Activated T-cell treated with anti-CD3 and anti-CD28 coated beads for 48 hours (primary cell): Measurements from ENCODE around the gene SBF1.
"Not testable (repeated sequence)": the region's sequence is repeated elsewhere in the genome, so short reads cannot be mapped to it uniquely, and the experiment has no call there.

Experiments used
- DNase-seq: peaks from one replicate; pipeline ENCODE4 v3.0.0-alpha.2; 2020; ENCODE audit warnings: low read depth

SBF1 gene

DNA sequence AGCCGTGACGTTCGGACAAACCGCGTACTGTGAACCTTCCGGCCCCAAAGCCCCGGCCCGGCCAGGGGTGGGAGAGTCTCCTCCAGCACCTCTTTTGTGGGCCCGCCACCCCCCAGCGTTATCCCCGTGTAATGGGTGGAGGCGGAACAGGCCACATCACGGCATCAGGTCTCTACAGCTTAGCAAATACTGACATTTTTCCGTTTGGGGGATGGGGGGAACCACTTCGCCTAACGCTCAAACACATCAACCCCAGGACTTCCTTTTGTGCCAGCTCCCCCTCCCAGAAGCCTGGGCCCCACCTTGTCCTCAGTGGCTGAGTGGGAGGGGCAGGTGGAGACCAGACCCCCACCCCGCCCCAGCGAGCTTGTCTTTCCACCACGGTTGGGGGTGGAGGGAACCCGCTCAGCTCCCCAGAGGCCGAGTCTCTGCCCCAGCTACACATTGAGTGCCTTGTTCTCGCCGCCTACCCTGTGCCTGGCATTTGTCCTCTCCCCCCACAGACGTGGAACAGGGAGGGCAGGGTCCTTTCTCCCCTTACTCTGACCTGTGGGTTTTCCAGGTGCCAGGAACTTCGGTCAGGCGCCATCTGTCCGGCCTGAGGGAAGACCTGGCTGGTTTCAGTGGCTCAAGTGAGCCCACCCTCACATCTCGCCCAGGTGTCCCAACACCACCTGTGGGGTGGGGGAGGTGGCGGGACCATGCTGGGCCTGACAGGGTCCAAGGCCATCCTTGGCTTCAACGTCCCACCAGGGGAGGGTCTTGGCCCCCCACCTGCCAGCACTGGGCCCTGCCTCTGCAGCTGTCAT, 29.6 kb downstream of the SBF1 start:
- no peak for DNase-seq

DNA sequence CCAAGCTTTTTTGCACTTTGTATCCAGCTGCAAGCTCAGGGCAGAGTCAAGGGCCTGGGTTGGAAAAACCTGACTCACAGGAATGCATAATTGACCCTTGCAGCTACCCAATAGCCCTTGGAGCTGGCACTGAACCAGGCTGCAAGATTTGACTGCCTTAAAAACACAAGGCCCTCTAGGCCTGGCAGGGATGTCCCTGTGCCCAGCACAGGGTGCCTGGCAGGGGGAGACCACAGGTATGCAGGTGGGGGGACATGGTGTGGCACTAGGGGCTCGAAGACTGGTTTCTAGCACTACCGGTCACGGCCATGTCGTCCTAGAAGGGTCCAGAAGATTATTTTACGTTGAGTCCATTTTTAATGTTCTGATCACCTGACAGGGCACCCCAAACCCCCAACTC, 30.2 kb downstream of the SBF1 start:
- no peak for DNase-seq

DNA sequence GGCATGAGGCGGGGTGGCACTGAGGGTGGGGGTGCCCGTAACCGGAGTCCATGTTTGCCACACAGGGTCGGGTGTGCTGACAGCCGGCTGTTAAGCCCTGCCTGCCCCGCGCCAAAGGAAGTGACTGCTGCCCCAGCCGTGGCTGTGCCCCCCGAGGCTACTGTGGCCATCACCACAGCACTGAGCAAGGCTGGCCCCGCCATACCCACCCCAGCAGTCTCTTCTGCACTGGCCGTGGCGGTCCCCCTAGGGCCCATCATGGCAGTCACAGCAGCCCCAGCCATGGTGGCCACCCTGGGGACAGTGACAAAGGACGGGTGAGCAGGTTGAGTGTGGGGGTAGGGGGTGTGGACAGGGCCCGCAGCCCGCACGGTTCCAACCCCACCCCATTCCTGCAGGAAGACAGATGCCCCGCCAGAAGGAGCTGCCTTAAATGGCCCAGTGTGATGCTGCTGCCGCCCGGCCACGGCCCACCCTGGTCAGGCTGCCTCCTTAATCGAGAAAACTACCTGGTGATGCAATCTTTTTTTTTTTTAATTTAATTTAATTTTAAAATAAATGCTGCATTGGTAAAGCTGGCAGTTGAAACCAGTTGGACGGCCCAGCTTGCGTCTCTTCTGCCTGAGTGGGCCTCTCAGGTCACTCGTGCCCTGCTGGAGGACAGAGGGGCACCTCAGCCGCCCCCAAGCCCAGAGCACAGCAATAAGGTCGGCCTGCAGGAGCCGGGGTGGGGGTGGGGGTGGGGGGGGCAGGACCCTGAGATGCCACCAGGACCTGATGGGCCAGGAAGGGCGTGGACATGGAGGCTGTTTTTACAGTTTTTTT, 30.8 kb downstream of the SBF1 start:
- DNase-seq: no peak

DNA sequence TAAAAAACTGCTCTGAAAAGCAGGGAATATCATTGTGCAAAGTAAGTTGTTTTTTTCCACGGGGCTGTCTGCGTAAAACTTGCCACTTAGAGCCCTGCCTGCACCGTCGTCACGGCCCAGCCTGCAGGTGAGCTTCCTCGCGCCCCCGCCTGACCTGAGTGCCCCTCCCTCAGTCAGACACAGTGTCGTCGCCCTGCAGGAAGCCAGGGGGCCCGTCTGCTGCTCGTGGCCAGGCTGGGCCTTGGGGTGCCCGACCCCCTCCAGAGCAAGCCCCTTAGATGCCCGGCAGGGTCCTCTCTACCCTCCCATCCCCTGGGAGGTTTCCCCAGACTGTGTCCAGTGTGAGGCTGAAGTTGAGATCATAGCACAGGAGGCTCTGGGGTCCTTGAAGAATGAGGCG, 31.6 kb downstream of the SBF1 start:
- DNase-seq: no peak

DNA sequence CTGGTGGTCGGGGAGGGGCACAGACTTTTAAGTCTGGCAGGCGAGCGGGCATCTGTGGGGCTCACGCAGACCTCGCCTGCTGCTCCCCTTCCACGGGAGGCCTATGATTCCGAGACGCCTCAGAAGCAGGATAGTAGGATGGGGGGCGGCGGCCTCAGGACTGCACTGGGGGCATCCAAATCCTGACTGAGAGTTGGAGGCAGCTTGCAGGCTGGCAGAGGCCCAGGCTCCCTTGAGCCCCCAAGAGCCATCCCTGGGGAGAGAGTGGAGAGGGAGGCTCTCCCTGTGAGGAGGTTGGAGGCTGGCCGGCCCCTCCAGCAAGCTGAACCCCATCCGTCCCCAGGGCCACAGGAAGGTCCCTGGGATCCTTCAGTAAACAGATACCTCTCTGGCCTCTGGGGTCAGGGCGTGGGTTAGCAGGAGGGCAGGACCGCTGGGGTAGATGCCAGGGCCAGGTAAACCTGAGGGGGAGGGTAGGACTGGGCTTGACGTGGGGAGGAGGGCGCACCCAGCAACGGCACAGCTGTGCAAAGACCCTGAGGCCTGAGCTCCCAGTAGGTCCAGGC, 33.3 kb downstream of the SBF1 start:
- DNase-seq: no peak

DNA sequence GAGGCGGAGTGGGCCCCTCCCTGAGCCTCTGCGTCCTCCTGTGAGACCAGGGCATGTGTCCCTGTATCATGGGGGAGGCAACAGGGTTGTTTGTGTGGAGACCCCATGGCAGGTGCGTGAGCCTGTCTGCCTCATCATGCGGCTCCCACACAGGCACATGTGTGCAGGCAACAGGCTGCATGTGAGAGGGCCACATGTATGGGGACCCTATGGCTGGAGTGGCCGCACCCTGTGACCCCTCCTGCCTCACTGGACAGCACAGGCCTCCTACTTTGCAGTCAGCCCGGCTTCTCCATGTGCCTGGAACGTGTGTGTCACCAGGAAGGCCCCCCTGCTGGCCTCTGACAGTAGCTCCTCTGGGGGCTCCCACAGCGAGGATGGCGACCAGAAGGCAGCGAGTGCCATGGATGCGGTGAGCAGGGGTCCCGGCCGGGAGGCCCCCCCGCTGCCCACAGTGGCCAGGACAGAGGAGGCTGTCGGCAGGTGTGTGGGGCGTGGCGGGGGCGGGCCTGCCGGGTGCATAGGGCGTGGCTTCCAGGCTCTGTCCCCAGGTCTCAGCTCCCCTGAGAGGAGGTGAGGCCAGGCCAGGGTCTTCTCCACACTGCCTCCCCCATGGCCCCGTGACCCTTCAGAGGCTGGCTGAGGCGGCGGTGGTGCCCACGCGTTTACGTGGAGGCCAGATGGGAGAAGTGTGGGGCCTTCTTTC, 34.1 kb downstream of the SBF1 start:
- DNase-seq: no peak

DNA sequence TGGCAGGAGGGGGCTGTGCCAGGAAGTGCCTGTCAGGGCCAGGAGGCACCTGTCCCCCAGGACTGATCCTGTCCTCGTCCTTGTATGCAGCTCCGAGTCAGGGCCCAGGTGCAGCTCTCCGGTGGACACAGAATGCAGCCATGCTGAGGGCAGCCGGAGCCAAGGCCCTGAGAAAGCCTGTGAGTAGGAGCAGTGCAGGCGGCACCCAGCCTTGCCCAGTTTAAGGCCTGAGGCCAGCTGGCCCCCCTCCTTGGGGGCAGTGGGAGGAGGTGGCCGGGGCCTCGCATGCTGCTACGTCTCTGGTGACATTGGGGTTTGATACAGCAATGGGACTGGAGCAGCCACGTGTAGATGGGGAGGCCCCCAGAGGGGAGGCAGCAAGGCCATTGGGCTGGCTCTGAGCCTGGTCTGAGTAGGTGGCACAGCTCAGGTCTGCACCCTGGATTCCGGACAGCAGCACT, 34.9 kb downstream of the SBF1 start:
- no peak for DNase-seq

DNA sequence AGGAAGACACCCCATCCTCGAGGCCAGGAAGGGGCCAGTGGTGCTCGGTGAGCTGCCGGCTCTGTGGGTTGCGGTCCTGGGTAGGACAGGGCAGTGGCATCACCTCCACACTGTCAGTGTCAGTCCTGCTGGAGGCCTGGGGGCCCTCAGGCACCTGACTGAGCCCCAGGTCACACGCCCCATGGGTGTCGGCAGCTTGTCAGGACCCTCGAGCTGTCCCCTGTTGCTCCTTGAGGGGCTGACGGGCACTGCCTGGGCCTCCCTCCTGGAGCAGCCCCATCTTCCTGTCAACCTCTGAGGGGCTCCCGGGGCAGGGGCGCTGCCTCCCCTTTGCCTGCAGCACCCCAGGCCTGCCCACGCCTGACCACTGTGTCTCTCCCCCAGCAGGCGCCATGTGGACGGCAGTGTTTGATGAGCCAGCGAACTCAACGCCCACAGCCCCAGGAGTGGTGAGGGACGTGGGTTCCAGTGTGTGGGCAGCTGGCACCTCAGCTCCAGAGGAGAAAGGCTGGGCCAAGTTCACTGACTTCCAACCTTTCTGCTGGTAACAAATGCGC, 35.4 kb downstream of the SBF1 start:
- no peak for DNase-seq

DNA sequence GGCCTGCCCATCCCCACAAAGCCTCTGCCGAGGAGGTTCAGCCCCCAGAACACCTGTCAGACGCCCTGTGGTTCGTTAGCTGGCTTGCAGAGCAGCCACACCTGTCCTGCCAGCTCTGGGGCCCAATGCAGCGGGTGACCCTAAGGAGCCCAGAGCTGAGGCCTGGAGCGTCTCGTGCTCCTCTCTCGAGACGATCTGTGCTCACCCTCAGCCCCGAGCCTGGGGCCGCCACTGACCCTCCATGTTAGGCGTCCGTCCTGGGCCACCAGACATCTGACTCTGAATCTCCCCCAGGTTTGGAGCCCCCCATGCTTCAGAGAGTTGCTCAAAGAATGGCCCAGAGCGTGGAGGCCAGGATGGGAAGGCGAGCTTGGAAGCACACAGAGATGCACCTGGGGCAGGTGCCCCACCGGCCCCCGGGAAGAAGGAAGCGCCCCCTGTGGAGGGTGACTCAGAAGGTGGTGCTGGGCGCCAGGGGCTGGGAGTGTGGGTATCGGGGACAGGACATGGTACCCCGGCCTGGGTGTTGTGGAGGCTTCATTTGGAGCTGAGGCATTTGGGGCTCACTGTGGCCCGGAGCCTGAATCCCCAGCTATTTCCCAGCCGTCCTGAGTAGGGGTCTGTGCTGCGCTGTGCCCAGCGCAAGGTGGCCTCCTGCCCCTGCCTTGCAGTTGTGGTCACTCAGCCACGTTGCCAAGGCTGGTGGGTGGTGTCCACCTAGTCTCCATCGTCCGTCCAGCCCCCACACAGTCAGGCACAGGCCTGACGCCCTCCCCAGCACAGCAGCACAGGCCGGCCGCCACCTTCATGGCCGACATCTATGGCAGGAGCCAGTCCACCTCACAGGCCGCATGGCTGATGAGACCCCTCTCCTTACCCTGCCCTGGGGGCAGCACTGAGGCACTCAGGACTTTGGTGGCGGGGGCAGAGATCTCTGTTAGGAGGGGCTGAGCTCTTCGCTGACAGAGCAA, 36.2 kb downstream of the SBF1 start:
- no peak for DNase-seq

DNA sequence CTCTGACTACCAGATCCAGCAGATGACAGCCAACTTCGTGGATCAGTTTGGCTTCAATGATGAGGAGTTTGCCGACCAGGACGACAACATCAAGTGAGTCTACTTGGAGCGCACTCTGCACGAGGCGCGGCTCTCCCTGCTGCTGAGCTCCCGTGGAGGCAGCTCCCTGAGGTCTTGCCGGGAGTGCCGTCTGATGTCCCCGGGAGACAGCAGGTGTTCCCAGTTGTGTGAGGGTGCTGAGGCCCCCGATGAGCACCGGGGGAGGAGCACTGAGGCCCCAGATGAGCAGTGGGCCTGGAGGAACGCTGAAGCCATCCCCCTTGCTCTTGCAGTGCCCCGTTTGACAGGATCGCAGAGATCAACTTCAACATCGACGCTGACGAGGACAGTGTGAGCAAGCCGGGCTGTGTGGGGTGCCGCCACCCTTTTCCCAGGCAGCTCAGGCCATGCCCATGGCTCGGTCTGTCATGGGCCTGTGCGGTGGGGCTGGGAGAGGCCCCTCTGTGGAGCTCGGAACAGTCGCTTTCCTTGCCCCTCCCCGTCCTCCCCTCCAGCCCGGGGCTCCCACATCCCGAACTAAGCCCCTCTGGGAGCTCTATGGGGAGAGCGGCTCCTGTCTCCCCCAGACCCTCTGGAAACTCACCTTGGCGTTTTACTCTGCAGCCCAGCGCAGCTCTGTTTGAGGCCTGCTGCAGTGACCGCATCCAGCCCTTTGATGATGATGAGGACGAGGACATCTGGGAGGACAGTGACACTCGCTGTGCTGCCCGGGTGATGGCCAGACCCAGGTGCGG, 37.1 kb downstream of the SBF1 start:
- no peak for DNase-seq

DNA sequence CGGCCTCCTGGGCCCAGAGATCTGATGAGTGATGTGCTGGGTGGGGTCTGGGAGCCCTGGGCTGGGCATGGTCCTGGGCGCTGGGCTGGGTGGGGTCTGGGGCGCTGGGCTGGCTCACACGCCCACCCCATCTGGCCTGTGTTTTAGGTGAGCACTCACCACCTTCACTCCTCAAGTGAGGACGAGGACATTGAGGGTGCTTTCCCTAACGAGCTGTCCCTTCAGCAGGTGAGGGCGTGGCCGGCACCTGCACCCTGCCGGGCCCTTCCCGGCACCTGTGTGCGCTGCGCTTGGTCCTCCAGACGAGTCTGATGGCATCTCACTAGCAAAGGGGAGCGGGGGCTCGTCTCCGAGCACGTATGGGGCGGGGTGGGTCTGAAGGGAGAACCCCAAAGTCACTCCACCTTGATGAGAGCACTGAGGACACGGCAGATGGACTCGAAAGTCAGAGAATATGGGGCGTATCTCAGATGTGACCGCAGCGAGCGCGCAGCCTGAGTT, 37.9 kb downstream of the SBF1 start:
- DNase-seq: no peak

DNA sequence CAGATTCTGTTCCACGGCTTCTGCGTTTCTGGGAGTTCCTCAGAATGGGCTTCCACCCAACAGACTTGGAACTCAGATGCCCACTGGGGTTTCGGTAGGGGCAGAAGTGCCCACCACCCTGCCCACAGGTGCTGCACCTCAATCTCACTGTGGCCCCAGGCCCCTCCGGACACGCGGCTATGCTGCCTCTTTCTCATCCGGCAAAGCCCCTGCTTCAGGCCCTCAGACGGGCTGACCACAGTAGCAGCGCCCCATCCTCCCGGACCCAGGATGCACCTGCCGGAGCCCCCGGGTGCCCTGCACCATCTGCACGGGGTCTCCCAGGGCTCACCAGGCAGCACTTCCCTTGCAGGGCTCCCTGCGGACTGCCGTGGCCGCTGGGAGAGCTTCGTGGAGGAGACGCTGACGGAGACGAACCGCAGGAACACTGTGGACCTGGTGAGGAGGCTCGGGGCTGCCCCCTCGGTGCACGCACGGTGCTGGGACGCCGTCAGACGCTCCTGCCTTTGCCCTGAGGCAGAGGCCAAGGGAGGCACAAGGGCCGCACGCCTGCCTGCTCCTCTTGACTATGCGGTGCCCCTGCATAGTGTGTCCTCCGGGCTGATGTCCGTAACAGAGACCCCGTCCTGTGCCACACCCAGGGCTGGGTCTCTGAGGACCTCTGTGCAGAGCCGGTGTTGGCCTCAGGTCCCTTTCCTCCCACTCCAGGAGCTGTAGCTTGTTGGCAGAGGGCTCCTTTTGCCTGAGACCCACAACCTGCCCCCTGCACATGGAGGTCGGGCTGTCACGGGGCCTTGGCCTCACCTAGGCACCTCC, 38.6 kb downstream of the SBF1 start:
- DNase-seq: no peak

DNA sequence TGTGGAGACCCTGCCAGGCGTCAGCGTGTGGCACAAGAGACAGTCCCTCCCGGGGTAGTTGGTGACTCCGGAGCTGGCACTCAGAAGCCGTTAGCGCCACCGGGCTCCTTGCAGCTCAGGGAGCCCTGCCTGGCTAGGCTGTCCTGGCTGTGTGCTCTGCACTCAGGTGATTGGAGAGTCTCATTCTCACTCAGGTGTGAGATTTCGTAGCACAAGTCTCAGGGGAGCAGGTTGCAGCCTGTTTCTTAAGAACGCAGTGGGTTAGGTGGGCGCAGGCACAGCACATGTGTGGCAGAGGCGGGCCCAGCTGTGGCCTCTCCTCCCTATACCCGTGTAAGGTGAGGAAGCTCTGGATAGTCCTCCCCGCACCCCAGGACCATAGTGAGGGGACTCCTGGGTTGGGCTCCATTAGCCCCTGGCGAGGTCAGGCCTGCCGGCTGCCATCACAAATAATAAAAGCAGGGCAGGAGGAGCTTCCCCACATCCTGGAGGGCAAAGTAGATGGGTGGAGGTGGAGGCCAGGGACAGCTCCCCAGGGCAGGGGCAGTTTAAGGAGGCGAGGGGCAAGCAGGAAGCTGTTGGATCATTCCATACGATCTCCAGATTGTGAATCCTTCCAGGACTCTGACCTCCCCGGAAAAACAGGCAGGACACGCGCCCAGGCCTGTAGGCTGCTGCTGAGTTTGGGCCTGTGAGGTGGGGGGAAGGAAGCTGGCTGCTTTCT, 39.4 kb downstream of the SBF1 start:
- no peak for DNase-seq

DNA sequence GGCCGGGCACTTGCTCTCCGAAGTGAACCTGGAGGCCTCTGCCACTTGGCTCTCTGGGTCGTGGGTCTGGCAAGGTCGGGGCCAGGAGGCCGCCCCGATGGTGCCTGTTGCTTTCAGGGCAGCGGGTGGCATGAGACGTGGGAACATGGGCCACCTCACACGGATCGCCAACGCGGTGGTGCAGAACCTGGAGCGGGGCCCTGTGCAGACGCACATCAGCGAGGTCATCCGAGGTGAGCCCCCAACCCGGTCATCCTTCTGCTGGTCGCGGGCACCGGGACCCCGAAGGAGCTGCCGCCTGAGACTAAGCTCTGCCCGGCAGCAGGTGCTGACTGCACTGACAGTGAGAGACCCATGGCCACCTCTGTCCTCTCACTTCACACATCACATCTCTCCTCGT, 40.0 kb downstream of the SBF1 start:
- no peak for DNase-seq

DNA sequence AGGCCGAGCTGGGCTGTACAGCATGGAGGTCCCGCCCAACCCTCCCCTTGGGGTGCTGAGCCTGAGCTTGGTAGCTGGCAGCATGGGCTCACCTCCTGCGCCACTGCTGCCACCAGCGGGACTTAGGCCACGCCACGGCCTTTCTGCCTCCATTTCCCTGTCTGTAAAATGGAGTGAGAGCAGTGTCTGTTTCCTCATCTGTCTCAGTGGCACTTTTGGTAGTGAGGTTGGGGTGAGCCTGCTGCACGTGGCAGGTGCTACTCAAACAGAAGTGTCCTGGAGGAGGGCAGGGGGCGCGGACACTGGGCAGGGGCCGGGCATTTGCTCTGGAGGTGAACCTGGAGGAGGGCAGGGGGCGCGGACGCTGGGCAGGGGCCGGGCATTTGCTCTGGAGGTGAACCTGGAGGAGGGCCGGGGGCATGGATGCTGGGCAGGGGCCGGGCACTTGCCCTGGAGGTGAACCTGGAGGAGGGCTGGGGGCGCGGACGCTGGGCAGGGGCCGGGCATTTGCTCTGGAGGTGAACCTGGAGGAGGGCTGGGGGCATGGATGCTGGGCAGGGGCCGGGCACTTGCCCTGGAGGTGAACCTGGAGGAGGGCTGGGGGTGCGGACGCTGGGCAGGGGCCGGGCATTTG, 41.8 kb downstream of the SBF1 start:
- not testable (repeated sequence) for DNase-seq

DNA sequence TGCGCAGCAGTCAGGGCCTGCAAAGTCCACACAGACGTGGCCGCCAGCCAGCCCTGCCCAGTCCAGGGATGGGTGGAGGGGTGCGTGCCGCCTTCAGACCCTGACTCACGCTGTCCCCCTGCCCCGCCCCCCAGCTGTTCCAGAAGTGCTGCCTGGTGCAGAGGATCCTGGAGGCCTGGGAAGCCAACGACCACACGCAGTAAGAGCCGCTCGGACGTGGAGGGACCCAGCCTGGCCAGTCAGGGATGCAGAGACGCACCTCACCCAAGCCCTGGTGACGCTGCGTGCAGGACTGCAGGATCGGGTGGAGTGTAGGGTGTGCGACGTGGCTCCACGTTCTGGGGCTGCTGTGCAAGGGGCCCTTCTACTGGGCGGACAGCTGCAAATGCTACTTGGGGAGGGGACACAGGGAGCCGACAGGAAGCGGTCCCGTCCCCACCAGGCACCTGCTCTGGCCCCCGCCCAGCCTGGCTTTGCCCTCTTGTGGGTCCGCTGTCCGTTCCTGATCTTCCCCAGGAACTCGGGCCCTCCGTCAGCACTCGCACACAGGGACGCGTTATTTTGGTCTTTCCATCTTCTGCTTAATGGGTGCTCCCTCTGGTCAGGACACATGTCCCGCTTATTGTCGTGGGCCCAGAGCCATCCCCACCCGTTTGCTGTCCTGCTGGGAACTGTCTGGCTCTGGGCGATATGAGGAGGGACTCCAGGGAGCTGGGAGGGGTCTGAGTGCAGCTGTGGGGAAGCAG, 42.5 kb downstream of the SBF1 start:
- DNase-seq: no peak
